GM21515 (cell line): ENCODE results near the gene RMDN2.

ENCODE experiments used
- ATAC-seq: cut with Tn5 transposase; IDR thresholded peaks from one replicate; pipeline ENCODE4 v1.9.1; 2021; ENCODE audit not compliant: unreplicated experiment

Gene RMDN2

DNA sequence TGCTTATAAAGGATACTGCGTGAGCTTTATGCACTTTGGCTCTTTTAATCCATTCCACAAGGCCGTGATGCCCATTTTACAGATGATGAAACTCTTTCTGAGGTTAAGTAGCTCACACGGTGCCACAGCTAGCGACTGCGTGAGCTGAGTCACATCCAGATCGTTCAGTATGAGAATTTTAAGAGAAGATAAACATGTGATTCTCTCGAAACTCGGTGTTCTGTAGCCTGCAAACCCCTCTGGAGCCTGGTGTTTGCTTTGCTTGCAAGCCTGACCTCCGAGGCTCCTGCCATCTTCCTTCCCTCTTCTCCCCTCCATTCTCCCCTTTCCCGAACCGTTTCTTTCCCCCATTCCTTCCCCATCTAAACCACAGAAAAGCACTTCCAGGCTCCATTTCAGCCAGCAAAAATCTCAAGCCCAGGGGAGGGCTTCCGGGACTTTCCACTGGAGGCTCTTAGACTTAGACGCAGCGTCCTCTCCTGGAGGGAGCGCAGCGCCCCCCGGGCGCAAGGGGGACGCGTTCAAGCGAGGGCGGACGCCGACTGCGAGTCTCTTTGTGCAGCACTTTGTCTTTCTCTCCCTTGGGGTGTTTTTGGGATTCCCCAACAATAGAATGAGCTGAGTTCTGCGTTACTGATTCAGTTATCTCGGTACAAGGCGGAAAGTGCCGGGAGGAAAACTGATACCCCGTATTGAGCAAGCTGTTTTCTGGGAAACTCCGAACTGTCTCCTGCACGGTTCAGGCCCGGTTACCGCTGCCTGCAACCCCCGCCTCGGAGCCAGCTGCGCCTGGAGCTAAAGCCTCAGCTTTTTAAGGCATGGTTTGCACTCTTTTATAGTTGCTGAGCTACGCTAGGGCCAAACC lies 112.9 kb downstream of the RMDN2 start:
- no peak for ATAC-seq

DNA sequence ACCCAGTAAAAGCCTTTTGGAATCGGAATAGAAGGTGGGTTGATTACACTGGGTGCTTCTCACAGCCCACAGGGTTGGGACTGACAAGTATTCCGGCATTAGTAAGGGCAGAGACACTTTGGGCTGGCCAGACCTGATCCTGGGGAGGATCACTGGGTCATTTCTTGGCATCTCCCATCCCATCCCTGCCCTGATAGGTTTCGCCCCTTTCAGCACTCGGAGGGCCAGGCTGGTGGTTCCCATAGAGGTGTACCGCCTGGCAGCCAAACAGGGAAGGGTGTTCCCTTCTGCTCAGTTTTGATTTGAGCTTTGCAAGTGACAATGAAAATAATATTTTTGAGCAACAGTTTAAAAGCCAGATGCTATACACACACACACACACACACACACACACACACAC lies 113.6 kb downstream of the RMDN2 start:
- ATAC-seq, result no peak

DNA sequence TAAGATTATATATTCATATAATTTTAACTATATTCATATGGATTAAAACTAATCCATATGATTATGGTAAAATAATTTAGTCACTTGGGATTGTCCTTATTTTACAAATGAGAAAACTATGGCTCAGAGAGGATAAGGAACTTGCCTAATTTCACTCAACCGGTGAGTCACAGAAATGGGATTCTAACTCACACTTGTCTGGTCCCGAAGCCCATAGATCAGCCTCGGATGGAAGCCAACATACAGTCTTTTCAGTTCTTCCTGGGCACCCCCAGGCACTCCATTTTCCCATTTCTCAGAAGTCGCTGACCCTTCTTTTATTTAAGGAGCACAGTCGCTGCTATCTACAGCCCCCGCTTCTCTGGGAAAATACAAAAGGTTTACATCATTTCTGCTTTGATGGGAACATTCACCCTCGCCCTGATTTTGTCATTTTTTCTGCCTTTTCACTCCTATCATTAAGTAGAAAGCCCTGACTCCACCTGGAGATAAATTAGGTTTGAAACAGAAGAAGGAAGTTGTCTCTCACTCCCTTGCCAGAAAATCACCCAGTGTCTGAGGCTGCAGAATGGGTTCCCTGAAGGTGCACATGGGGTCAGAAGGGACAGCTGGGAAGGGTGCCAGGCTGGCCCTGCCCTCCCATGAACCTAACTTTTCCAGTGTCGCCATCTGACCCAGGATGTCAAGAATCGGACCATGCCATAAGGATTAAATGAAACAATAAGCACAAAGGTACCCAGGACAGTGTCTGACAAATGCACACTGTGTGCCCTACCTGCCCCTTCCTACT lies 114.2 kb downstream of the RMDN2 start:
- ATAC-seq, result no peak

DNA sequence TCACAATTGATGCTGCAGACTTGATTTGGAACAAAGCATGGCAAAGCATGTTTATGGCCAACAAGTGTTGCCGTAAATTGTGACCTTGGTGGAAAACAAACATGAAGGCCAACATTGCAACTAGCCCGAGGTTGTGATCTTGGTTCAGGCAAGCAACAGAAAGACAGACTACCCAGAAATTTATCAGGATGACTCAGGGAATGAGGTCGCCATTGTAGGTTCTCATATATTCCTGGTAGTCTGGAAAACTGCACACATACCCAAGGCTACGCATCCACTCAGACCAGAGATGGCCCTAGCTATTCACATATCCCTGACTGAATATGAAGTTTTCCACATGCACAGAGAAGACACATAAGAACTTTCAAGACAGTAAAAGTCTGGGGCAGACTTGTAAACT lies 120.7 kb downstream of the RMDN2 start:
- no peak for ATAC-seq

DNA sequence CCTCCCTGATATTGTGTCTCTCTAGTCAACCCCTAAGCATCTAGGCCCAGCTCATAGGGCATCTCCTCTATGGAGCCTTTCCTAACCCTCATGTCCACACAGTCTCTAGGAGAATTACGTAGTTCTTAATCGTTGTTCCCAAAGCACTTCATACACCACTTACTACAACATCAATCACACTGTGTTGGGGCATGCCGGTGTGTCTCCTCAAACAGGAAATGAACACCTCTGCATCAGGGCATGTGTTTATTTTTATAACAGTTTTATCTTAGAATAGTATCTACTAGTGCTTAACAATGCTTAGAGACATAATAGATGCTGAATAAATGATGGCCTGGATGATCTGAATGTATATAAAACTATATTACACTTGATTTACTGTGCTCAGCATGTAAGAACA lies 131.1 kb downstream of the RMDN2 start:
- ATAC-seq, result no peak

DNA sequence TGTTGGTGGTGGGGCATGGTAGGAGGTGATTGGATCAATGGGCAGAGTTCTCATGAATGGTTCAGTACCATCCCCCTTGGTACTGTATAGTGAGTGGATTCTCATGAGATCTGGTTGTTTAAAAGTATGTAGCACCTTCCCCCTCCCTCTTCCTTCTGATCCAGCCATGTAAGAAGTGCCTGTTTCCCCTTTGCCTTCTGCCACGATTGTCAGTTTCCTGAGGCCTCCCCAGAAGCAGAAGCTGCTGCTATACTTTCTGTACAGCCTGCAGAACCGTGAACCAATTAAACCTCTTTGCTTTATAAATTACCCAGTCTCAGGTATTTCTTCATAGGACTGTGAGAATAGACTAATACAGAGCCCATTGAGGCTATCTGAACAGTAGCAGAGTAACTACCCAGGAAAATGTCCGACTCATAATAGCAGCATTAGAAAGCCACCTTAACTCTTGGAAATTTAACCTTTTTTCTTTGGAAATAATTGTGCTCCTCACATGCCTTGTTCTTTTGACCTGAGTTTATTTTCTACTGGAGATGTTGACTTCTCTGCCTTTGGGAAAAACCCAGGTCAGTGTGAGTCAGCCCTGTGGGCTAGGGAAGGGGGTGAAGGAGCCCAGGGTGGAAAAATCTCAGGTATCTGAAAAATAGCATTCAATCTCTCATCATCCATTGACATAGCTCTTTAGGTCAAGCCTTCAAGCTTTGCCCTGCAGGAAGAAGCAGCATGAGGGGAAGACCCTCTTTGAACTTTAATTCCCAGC lies 132.7 kb downstream of the RMDN2 start:
- ATAC-seq, result no peak

DNA sequence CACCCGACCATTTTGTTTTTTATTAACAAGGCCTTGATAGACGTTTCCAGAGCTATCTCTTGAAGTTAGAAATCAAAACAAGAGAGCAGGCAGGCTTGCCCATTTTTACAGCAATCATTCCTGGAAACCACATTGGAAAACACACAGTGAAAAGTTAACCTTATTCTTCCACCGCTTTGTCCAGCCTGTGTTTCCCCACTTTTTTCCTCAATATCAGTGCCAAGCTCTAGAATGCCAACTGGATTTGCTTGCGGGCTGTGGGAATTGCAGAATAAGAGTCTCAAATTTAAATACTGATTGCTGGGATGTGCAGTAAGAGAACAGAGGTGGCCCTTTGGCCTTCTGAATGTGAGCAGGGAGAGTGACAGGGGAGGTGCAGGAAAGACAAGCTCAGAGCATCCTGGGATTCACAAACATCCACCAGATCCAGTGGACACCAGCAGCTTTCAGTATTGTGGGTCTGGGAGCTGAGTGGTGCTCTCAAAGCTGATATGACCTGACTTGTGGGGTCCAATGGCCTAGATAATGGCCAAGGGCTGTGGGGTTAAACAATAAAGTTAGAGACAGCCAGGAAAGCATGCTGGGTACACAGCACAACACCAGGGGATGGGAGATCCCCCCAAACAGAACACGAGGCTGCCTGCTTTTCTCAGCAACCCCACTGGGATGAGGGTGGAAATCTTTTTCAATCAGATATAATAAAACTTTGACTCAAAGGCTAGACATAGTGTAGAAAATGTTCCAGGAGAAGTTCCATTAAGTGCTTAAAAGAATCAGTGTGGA lies 135.3 kb downstream of the RMDN2 start:
- no peak for ATAC-seq

DNA sequence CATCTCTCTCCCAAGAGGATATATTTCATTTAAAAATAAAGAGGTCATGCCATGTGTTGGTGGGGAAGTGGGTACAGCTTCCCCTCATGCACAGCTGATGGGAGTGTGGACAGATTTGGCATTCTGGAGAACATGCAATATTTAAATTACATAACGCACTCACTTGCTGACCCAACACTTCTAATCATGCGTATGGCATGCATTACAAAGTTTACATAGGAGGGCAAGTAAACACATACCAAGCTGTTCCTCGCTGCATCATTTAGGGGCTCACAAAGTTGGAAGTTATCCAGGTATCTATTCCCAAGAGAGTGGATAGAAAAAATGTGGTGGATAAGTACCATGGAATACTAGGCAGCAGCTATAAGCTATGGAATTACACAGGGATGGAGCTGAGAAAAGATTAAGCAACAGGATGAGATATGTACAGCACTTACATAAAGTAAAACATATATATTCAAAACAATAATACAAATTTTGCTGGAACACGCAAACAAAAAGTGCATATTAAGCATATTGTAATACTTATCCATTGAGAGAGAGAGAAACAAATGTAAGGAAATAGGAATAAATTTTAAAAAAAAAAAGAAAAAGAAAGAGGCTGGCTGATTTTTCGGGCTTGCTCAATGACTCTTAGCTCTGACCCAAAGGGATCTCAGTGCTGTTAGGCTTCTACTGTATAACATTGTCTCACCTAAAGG lies 139.9 kb downstream of the RMDN2 start:
- no peak for ATAC-seq

DNA sequence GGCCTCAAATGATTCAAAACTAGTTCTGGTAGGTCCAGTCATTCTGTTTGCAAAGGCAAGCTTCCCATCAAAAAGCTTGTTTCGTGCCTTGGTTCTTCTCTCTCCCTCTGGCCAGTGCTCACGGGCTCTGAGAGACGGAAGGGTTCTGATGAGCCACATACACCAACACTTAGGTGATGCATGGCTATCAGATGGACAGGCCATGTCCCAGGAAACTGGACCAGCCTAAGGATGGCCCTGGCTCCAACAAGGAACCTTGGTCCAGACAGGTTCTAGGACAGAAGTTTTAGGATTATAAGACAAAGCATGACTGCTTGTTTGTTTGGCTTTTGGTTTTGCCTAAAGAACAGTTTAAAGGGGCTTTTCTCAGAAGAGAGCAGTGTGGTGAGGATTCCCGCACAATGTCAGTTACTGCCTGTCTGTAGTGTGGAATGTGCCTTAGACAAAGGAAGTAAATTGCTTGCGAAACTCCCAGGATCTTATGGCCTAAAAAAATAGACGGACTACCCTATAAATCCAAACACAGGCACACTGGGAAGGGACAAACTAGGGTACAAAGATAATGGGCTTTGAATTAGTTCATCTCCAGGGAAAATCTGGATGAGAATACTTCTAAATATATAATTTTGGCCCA lies 140.5 kb downstream of the RMDN2 start:
- ATAC-seq, result no peak

DNA sequence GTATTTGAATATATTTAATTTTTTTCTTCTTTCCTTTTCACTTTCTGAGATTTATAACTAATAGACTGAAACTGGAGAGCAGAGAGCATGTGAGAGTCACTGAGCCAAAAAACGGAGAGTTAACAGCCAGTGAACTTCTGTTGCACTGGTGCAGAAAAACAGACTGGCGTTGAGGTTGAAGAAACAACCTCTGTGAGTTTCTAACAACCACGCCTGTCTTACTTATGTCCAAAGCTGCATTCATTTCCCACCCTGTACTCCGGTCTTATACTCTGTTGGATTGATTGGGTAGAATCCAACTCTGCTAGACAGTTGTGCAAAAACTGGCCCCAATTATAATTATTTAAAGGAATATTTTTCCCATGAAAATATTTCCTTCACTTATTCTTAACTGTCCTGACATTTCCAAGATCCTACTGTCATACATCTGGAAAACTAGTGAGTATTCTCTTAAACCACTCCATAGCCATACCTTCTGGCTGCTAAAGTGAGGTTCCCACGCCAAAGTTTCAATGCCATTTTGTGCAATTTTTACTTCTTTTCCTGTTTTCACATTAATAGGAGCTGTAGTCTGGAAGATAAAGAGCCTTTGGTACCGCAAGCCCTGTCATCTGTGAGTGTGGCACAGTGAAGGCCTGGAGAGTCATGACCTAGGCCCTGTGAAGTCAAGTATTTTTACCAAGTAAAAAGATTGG lies 141.5 kb downstream of the RMDN2 start:
- no peak for ATAC-seq
